ENCODE data around the gene MAP4K3. TPM values are rescaled to one million over a fixed set of nuclear protein-coding genes. Genes with fewer than 3 reads are reported as not detected.

Gene MAP4K3
- total and polyA plus RNA-seq, 2 of the 4 experiments (the other 2 are of a cell fraction): 13.2 to 32.6 TPM

DNA sequence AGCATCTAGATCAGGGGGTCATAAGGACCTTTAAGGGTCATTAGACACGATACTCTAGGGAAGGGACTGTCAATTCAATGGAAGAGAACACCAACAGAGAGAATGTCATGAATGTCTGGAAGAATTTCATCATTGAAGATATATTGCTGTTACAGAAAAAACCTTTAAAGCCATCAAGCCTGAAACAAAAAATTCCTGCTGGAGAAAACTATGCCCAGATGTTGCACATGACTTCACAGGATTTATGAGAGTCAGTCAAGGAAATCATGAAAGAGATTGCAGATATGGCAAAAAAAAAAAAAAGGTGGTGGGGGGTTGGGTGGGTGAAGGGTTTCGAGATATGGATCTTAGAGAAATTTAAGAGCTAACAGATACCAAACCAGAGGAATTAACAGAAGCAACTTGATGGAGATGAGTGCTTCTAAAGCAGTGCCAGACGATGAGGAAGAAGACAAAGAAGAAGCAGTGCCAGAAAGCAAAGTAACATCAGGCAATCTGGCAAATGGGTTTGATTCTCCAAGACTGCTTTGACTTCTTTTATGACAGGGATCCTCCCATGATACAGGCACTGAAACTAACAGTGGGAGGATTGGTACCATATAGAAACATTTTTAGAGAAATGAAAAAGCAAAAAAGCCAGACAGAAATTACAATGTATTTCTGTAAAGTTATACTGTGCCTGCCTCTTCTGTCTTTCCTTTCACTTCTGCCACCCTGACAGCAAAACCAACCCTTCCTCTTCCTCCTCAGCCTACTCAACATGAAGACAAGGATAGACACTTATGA is 28.5 kb downstream of the MAP4K3 start:
- H3K4me2 ChIP-seq (ENCODE audit: low read depth, low read length): peak overlapping the region; percentile 34; the same call in 1 of the 2 replicates
- 80% methylated on average over 1 of the region's 3 CpGs; no CpG with 5 or more reads in 1 of the 2 experiments for WGBS, 2 experiments (ENCODE audit: extremely low coverage in 2 of 2, insufficient read length in 1 of 2)

More for the DNA sequence above, 28.5 kb downstream of the MAP4K3 start:
- POLR2A ChIA-PET (ENCODE audit: unreplicated experiment): interaction anchor here (0.6 kb wide), 1 partner anchor 10 kb away, joined by 10 read pairs; no protein-coding TSS in a partner anchor
- Histone ChIP-seq H3K18ac (ENCODE audit: low read depth, low read length) (peak overlapping the region; percentile 49; the same call in 1 of the 2 replicates), H3K14ac (replicated peaks; ENCODE audit: low read depth, low read length) (peak overlapping the region; percentile 70), H2BK20ac (ENCODE audit: low read depth, low read length) (no peak overlapping the region), H2AFZ (replicated peaks; ENCODE audit: low read length, poor library complexity) (no peak overlapping the region), H4K20me1 (ENCODE audit: insufficient read depth, low read length) (peaks cover 62% of the 10 kb centered on the region), H3K27me3 (ENCODE audit: control insufficient read depth, insufficient read depth, low read length) (no peaks in the 10 kb centered on the region), H3K4me1 (ENCODE audit: control insufficient read depth, insufficient read depth, low read length) (peaks cover 30% of the 10 kb centered on the region), H3K9me3 (ENCODE audit: control insufficient read depth, insufficient read depth, low read length) (no peaks in the 10 kb centered on the region), H3K4ac (ENCODE audit: low read depth, low read length) (peak overlapping the region; percentile 22; the same call in 1 of the 2 replicates), H3K9ac (ENCODE audit: low read depth, low read length) (no peak overlapping the region), H2AK5ac (ENCODE audit: low read depth, low read length) (peak overlapping the region; percentile 29; the same call in 1 of the 2 replicates), H2BK5ac (ENCODE audit: low read depth, low read length, poor library complexity, severe bottlenecking) (peak overlapping the region; percentile 79), H2BK15ac (ENCODE audit: low read depth, low read length) (no peak overlapping the region), H3K79me1 (ENCODE audit: low read depth in 1 of 2, low read length in 2 of 2) (peaks cover 15 to 72% of the 10 kb centered on the region in 2 experiments), H3K36me3 (ENCODE audit: control insufficient read depth, insufficient read depth, low read length) (peaks cover 8% of the 10 kb centered on the region; the same call in 1 of the 2 replicates), H3K4me3 (ENCODE audit: insufficient read depth, low read depth, low read length) (no peak overlapping the region), H2AK9ac (replicated peaks; ENCODE audit: low read depth, low read length, poor library complexity) (no peak overlapping the region), H4K5ac (ENCODE audit: low read depth, low read length) (peak overlapping the region; percentile 79; the same call in 1 of the 2 replicates), H3K23ac (ENCODE audit: low read depth, low read length) (peak overlapping the region; percentile 71; the same call in 1 of the 2 replicates), H4K8ac (ENCODE audit: low read depth in 2 of 2, low read length in 2 of 2) (peak overlapping the region in 1 of 2 experiments; percentile 6; a peak in 1 of 4 replicates), H2BK120ac (ENCODE audit: low read depth, low read length) (no peak overlapping the region), H3K9me1 (ENCODE audit: insufficient read depth, low read length) (peaks cover 25% of the 10 kb centered on the region), H4K91ac (ENCODE audit: insufficient read depth, low read depth, low read length) (no peak overlapping the region; the same call in 1 of the 2 replicates), H3K56ac (ENCODE audit: extremely low read depth, insufficient read depth, low read length) (no peak overlapping the region), H3K27ac (ENCODE audit: insufficient read depth, low read length) (peak overlapping the region; percentile 65; the same call in 1 of the 2 replicates)
- CTCF ChIA-PET: no interaction called here
- in situ Hi-C loops (cut with MboI; ENCODE audit: low sequenced_read_pairs): no loop called here
- ATAC-seq (ENCODE audit: low read depth) (no peak), DNase-seq (no peak)
- TF ChIP-seq MXI1 (IDR thresholded peaks at IDR 0.05; ENCODE audit: borderline replicate concordance, low read depth, low read length) (no peak), MAZ (IDR thresholded peaks at IDR 0.05; ENCODE audit: borderline replicate concordance, low read depth, low read length) (no peak), FOS (IDR thresholded peaks at IDR 0.05; ENCODE audit: low read depth, low read length) (no peak), USF2 (IDR thresholded peaks at IDR 0.05; ENCODE audit: low read depth, low read length) (no peak), RAD21 (IDR thresholded peaks at IDR 0.05; ENCODE audit: low read length) (no peak)
- dilution Hi-C loops (cut with HindIII; ENCODE audit: low sequenced_read_pairs, unreplicated experiment): no loop called here
- intact Hi-C loops (cut with micrococcal nuclease): no loop called here
- BruUV-seq (replicated peaks): no TSS peak

Data from IMR-90 (cell line).